Measurements from ENCODE around the gene ZSWIM9.

- TF ChIP-seq POLR2A (IDR thresholded peaks at IDR 0.05), result no peak
- peak in 2 of 4 experiments; percentile 12 to 13 for TF ChIP-seq CTCF (IDR thresholded peaks at IDR 0.05)
Measured at GRCh38 chr19:48194041-48194843, 23.8 kb downstream of the ZSWIM9 start.
